Stimulated activated CD8-positive, alpha-beta memory T cell treated with anti-CD3 and anti-CD28 coated beads, Interleukin-4, amount 100 ng/mL, for 1 hour (primary cell): Measurements from ENCODE around the gene NANS.
A peak's percentile ranks its signal among the peaks of the same experiment; 100 is the strongest.
"Not testable (repeated sequence)": the region's sequence is repeated elsewhere in the genome, so short reads cannot be mapped to it uniquely, and the experiment has no call there.

ENCODE experiments used
- DNase-seq, 2 donors: peaks; one replicate each; pipeline ENCODE4 v3.0.0-alpha.2; 2020; ENCODE audit warnings: low read depth in 2 of 2, low spot score in 1 of 2

Gene NANS, protein sequence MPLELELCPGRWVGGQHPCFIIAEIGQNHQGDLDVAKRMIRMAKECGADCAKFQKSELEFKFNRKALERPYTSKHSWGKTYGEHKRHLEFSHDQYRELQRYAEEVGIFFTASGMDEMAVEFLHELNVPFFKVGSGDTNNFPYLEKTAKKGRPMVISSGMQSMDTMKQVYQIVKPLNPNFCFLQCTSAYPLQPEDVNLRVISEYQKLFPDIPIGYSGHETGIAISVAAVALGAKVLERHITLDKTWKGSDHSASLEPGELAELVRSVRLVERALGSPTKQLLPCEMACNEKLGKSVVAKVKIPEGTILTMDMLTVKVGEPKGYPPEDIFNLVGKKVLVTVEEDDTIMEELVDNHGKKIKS

DNA sequence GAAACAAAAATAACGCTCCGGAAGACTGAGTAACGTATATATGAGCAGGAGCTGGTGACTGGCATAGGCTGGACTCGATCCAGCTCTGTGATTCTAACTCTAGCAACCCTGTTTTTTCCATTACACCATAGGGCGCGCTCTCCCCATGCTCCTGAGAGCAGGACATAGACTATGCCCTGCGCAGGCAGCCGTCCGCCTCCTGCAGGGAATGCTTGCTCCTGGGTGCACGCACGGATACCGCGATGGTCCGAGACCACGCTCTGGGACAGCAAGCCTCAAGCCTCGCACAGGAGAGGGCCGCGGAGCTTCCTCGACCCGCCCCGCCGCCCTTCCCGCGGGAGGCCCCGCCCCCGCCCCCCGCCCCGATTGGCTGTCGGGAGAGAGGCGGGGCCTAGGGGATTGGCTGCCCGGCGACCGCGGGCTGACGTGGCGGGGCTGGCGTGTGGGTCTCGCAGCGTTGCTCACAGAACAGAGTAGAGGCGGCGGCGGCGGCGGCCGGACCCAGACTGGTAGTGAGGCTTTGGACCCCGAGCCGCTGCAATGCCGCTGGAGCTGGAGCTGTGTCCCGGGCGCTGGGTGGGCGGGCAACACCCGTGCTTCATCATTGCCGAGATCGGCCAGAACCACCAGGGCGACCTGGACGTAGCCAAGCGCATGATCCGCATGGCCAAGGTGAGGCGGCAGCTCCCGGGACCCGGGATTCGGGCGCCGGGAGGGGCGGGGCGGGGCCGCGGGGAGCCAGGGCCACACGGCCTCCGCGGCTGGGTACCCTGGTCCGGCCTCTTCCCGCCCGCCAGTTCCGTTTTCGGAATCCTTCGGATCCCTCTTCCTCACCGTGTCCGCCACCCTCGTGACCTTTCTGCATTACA is at the start of gene NANS:
Gene NANS, plus strand, starts transcription at position 464 of the 869 bp plus-strand sequence. Its CDS starts 77 bp downstream, at position 541.
- DNase-seq: peak; percentile 83

DNA sequence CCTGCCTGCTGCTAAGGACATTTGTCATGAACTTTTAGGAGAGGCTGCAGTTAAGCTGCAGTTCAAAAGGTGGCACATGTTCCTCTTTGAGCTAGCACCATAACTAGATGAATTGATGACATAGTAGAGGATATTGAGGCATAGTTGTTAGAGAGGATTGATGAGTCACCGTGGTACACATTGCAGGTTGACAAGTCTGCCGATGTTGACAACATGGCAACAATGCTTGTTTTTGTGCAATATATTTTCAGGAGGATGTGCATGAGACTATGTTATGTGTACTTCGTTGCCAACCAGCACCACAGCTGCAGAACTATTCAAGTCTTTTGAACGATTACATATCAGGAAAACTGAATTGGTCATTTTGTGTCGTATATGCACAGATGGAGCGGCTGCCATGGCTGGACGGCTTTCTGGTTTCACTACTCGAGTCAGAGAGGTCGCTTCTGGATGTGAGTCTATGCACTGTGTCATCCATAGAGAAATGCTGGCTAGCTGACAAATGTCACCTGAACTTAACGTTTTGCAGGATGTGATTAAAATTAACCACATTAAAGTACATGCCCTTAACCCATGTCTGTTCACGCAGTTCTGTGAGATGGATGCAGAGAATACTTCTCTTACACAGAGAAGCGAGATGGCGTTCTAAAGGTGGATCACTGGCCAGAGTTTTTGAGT is 49.1 kb upstream of the NANS start:
- DNase-seq: no peak

DNA sequence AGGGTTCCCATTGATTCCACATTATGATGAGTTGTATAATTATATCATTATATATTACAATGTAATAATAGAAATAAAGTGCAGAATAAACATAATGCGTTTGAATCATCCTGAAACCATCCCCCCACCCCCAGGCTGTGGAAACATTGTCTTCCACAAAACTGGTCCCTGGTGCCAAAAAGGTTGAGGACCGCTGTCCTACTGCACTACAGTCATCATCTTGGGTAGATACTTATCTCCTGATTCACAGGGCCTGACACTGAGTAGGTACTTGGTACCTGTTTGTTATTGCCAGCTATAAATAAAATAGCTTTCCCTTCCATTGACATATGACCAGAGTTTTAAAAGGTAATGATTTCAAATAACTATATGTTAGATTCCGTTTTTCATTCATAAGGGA is 47.8 kb upstream of the NANS start:
- DNase-seq: no peak

DNA sequence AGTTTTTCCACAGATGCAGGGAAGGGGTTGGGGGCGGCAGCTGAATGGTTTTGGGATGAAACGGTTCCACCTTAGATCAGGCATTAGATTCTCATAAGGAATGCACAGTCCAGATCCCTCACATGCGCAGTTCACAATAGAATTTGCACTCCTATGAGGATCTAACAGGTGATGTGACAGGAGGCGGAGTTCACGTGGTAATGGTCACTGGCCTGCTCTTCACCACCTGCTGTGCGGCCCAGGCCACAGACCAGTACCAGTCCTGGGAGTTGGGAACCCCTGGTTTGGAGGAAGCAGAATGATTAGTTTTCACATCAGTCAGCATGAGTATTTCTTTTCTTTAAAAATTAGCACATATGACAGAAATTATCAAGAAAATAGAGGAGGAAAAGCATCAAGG is 47.1 kb upstream of the NANS start:
- DNase-seq: no peak

DNA sequence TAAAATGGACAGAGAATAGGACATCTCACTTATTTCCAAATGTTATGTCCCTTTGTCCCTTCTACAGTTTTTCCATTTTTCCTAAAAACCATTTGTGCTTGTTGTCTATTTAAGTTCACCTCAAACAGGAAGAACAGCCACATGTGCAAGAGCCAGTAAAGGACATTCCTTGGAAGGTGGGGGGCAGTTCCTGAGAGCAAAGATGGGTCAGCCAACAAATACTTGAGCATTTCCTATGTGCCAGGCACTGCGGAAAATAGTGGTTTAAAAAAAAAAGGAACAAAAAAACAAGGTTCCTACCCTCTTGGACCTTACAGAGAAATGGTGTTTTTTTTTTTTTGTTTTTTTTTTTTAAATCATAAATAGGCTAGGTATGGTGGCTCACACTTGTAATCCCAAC is 46.6 kb upstream of the NANS start:
- no peak for DNase-seq

DNA sequence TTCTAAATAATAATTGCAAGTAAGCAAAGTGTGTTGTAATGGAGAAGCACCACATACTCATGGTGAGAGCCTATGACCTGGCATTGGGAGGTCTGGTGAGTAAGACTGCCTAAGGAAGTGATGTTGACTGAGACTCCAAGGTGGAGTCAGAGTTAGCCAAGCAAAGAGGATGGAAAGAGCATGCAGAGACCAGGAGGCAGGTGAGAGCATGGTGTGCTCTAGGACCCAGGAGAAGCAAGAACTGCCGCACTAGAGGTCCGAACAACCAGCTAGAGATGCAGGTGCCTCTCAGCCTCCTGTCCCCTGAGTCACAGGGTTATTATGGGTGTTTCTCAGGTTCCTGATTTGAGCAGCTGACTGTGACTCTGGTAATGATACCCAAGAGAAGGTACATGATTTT is 46.1 kb upstream of the NANS start:
- no peak for DNase-seq

DNA sequence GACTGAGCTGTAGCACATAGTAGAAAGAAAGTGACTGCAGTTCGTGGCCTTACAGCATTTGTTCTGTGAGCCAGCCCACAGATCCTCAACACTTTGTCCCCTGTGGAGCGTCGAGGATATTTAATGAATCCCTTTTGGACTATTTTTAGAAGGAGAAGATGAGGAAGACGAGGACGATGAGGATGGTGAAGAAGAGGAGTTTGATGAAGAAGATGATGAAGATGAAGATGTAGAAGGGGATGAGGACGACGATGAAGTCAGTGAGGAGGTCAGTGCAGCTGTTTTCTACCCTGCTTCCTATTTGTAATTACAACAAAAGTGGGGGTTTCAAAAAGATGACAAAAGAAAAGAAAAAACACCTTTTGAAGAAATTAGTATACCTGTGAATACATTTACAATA is 45.4 kb upstream of the NANS start:
- DNase-seq: no peak

DNA sequence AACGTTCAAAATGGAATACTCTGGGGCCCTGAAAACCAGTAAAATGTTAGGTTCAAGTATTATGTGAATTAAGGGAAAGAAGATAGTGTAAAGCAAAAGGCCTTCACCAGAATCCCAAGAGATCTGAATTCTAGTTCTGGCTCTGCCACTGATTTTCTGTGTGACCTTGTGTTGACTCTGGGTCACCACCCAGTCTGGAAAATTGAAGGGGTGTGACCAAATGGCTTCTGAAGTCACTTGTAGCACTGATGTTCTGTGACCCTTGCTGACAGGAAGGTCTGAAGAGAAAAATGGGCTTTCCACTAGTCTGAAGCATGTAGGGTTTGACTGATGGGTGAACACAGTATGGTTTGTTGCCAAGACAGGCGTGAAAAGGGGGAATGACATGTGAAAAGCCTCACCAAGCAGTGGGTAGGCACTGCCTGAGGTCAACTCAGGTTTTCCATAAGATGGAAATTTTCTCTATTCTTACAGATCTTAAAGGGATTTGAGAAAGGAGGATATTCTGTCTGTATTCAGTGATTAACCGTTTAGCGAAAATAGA is 40.3 kb upstream of the NANS start:
- DNase-seq: no peak

DNA sequence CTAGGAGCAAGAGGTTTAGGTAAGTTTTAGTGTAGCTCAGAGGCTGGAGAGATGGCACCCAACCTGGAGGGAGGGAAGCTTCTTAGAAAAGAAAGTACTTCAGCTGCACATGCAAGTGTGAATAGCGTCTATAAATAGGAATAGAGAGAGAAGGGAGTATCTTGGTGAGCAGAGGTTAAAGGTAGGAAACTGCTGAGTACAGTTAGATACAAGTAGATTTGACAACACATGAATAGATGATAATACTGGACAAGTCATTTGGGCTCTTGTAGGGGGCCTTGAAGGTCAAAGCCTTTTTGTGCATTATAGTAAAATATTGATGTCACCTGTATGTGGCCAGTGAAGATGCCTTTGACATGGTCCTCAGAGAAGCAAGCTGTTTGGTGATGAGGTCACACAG is 39.2 kb upstream of the NANS start:
- DNase-seq: no peak

DNA sequence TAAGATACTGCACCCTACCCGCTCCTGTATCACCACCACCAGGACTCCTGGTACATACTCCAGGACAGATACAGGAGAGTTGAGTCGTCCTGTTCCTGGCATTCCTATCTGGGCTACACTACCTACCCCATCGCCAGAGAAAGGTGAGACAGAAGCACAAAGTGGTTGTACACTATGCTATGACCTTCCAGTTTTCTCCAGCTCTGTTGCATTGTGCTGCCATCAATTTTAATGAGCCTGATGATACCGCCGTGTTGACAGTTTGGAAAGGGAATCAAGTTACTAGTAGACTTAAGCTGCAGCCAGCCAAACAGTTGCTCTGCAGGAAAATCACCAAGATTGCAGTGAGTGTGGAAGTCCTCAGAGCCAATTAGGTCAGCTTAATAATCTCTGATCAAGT is 38.2 kb upstream of the NANS start:
- DNase-seq: no peak

DNA sequence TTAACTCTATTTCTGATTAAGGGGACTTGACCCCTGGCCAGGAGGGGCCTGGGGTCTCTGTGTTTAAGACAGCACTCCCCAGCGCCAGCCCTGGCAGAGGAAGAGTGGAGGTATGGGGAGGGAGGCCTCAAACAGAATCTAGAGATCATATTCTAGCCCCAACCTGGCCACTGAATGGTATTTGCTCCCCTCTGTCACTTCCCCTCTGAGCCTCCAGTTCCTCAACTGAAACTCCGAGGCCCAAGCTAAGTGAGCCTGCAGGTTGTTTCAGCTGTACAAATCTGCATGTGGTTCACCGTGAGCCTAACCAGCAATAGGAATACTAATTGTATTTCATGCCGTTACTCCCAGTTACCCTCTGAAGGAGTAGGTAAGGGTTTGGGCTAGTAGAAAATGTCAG is 37.4 kb upstream of the NANS start:
- DNase-seq: no peak

DNA sequence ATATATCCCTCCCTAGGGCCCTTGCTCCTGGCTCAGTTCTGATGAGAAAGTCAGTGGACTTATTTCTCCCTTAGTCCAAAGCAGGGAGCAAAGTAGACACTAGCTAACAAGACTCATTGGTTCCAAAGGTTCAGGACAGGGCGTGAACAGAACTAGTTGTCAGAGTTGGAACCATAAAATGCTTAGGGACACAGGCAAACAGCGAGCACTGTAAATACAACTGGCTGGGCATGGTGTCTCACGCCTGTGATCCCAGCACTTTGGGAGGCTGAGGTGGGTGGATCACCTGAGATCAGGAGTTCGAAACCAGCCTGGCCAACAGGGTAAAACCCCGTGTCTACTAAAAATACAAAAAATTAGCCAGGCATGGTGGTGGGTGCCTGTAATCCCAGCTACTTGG is 36.7 kb upstream of the NANS start:
- not testable (repeated sequence) for DNase-seq

DNA sequence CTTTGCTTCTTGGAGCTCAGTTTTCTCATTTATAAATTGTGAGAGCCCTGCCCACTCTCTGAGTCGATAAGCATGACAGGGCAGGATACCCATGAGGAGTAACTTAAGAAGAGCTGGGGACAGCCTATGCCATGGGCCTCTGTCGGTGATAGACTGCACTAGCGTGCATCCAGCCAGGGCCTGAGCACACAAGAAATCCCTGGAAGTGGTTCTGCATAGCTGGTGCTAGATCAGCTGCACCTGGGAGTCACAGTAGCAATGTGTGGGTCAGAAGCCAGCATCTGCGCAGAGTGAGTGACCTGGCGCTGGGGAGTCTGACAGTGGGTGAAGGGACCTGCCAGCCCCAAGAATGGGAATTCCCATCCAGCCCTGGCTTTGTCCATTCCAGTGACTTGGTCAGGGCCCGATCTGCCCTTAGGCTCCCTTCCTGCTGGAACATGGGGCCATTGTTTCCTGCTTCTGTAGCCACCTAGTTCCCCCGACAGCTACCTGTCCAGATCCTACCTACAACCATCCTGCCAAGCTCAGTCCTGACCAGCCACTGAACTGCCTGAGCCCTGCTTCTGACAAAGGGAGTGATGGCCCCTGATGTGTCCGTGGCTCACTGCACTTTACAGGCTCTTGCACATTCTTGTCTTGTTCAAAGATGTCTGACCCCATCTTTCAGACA is 35.9 kb upstream of the NANS start:
- DNase-seq: no peak

DNA sequence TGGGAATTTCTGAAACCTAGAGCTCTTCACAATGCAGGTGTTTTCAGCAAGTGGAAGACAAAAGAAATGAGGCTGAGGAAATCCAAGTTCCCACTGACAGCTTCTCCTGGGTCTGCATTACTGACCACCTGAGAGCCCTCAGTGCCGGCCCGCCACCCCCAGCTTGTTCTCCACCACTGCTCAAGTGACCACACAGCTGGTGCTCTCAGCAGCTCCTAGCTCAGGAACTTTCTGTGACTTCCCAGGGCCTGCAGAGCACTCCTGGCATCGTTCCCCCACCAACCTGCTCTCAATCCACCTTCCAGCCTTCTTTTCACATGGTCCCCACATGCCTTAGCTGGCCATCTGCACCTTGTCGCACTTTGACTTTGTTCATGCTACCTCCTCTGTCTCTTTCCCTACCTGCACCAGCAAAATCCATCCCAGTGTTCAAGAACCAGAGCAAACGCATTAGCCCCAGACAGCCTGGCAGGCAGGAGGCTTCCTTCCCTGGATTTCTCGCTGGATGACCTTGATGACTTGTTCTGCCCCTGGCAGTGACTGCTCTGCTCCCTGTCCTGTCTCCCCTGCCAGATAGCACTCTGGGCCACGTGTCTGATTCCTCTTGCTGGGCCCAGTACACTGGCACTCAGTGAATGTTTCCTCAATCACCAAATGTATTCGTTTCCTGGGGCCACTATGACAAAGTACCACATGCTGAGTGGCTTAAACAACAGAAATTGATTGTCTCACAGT is 35.1 kb upstream of the NANS start:
- DNase-seq: no peak

DNA sequence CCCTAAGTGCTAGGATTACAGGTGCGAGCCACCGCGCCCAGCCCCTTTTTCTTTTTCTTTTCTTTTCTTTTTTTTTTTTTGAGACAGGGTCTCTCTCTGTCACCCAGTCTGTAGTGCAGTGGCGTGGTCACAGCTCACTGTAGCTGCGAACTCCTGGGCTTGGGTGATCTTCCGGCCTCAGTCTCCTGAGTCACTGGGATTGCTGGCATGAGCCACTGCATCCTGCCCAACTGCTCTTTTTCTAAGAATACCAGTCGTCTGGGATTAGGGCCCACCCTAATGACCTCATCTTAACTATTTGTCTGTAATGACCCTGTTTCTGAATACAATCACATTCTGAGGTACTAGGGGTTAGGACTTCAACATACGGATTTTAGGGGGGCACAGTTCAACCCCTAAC is 34.1 kb upstream of the NANS start:
- DNase-seq: no peak

DNA sequence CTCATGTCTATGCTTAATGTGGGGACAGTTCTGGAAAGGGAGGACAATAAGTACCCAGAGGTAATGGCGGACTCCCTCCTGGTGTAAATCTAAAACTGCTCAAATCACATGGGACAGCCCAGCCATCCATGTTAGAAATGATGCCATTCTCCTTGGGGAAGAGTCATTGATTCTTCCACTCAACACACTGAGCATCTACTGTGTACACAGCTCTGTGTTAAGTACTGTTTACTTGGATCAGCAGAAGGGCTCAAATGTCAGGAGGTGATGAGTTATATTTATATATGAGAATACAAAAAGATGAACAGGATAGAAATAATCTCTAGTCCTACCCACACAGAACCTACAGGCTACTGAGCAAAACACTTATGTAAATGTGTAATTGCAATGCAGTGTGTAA is 31.8 kb upstream of the NANS start:
- DNase-seq: no peak

DNA sequence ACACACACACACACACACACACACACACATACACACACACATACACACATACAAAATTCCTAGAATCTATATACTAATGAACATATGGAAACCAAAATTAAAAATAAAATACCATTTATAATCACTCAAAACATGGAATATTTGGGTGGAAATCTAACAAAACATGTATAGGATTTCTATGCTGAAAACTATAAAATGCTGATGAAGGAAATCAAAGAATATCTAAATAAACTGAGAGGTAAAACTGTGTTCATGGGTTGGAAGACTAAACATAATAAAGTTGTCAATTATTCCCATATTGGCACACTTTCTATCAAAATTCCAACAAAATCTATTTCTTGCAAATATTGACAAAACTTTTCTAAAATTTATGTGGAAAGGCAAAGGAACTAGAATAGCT is 25.4 kb upstream of the NANS start:
- DNase-seq: no peak

DNA sequence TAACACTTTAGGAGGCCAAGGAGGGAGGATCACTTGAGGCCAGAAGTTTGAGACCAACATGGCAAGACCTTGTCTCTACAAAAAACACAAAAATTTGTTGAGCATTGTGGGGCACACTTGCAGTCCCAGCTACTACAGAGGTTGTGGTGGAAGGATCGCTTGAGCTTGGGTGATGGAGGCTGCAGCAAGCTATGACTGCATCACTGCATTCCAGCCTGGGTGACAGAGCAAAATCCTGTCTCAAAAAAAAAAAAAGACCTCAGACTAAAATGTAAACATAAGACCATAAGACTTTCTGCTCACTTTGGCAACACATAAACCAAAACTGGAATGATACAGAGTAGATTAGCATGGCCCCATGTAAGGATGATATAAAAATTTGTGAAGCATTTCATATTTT is 24.6 kb upstream of the NANS start:
- DNase-seq: no peak

DNA sequence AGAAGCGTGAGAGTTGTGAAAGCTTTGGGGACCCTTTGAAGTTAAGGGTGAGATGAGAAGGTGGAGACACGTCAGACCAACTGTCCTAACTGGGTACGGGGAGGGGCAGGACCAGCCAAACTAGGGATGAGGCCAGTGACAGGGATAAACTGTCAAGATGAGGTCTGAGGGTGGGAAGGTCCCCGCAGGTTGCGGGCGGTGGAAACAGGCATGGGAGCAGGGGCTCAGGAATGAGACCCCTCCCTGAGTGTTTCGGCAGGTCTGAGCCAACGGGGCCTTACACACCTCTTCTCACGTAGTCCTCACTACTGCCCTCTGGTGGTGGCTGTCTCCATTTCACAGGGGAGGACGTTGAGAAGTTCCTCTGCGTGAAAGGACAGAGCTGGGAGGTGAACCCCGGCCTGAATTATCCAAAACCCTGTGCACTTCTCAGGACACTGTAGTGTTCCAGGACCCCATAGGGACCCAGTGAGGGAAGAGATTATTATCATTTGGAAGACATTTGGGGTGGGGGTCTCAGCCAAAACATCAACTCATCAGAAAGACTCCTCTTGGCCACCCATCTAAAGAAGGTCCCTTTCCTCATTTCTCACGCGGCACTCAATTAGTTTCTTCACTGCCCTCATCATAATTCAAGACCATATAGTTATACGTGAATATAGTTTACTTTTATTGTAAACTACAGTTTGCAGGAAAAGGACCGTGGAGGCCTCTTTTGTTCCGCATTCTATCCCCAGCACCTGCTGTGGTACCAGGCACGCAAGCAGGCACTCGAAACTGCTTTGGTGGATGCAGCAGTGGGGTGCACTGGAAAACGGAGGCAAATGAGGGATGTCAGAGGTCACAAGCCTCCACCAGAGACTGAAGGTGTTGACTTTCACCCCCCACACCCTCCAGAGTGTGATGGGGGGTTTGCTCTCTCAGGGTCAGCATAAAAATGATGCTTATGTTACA is 21.7 kb upstream of the NANS start:
- DNase-seq: peak; percentile 88 to 95
